Mesothelial cell of epicardium (in vitro differentiated cells): ENCODE data around the gene VSIG10L. TPM values are rescaled to one million over a fixed set of nuclear protein-coding genes. Genes with fewer than 3 reads are reported as not detected.

Source experiments
- DNase-seq, 2 experiments: peaks; one replicate each; pipeline ENCODE4 v3.0.0; 2021; ENCODE audit warnings: low spot score in 2 of 2; ENCODE audit not compliant: unreplicated experiment in 2 of 2
- H3K27ac Mint-ChIP-seq: 2 replicates; pipeline ENCODE4 v1.8.0; 2021; ENCODE audit warnings: mixed read lengths
- H3K27me3 Mint-ChIP-seq: 2 replicates; pipeline ENCODE4 v1.8.0; 2021; ENCODE audit warnings: low read depth, mixed read lengths
- H3K36me3 Mint-ChIP-seq: 2 replicates; pipeline ENCODE4 v1.8.0; 2021; ENCODE audit warnings: mixed read lengths
- H3K4me1 Mint-ChIP-seq: 2 replicates; pipeline ENCODE4 v1.8.0; 2021; ENCODE audit warnings: mixed read lengths
- H3K4me3 Mint-ChIP-seq: 2 replicates; pipeline ENCODE4 v1.8.0; 2021; ENCODE audit warnings: mild to moderate bottlenecking, moderate library complexity, mixed read lengths
- H3K9me3 Mint-ChIP-seq: 2 replicates; pipeline ENCODE4 v1.8.0; 2021; ENCODE audit warnings: mixed read lengths
- total RNA-seq: library from RNA; stranded (reverse); gene quantifications from 3 replicates; pipeline ENCODE4 v1.2.1, GENCODE V29; 2021
- TF ChIP-seq, protein P1 (sequence below): fragments of 200-600 bp; sonication (generic); IDR thresholded peaks from one replicate; pipeline ENCODE4 v1.5.0; 2021; ENCODE audit warnings: antibody characterized with exemption; ENCODE audit not compliant: unreplicated experiment

Gene VSIG10L
- total RNA-seq, 1 donor from 2014 or later = 8.9 TPM

DNA sequence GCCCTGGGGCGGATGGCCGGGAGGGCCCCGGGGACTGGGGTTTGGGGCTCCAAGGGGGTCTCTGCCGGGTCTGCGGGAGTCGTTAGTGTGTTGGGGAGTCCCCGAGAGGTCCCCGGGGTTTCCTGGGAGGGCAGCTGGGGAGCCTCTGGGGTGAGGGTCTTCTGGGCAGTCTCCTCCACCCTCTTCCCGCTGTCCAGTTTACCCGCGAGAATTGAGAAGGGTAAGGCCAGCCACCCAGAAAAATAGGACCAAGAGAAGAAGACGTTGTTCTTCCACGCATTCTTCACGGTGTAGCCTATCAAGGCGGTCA, 25.3 kb upstream of the VSIG10L start:
- DNase-seq = peak in 1 of 2 experiments; percentile 63
- TF ChIP-seq, protein P1, sequence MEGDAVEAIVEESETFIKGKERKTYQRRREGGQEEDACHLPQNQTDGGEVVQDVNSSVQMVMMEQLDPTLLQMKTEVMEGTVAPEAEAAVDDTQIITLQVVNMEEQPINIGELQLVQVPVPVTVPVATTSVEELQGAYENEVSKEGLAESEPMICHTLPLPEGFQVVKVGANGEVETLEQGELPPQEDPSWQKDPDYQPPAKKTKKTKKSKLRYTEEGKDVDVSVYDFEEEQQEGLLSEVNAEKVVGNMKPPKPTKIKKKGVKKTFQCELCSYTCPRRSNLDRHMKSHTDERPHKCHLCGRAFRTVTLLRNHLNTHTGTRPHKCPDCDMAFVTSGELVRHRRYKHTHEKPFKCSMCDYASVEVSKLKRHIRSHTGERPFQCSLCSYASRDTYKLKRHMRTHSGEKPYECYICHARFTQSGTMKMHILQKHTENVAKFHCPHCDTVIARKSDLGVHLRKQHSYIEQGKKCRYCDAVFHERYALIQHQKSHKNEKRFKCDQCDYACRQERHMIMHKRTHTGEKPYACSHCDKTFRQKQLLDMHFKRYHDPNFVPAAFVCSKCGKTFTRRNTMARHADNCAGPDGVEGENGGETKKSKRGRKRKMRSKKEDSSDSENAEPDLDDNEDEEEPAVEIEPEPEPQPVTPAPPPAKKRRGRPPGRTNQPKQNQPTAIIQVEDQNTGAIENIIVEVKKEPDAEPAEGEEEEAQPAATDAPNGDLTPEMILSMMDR = no peak
- Mint-ChIP-seq H3K27me3 (peaks cover 14% of the 10 kb centered on the region), H3K27ac (peak overlapping the region; percentile 96), H3K4me1 (peaks cover 29% of the 10 kb centered on the region), H3K9me3 (no peaks in the 10 kb centered on the region), H3K36me3 (no peaks in the 10 kb centered on the region), H3K4me3 (peak overlapping the region; percentile 85)

DNA sequence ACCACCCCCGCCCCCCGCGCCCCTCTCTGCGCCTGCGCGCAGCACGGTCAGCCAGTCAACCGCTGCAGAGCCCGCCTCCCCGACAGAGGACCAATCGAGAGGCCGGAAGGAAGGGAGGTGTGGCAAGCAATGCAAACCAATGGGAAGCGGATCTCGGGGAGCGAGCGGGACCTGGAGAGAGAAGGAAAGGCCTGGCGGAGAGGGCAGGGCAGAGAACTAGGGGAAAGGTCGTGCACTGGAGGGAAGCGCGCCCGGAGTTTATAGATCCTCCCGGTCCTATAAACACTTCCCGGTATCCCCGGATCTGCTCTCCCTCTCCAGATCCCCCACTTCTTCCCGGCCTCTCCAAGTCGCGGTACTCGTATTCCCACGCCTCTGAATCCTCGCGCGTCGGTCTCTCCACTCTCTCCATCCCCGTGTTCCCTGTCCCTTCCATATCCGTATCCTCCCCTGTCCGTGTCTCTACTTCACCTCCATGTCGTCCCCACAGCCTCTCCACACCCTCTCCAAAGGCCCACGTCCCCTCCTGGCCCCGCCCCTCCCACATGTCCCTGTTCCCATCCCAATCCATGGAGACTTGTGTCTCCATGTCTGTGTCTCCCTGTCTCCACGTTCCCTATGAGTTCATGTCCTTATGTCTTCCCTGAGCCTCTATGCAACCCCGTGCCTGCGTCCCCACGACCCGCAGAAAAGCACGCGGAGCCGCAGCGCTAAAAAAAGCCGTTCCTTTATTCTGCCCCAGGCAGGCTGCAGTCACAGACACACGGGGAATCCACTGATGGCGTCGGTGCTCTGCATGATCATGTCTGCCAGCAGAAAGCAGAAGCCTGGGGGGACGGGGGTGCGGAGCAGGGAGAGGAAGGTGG, 24.7 kb upstream of the VSIG10L start:
- H3K36me3 Mint-ChIP-seq = no peaks in the 10 kb centered on the region
- H3K27me3 Mint-ChIP-seq = peaks cover 9% of the 10 kb centered on the region
- H3K4me3 Mint-ChIP-seq = peak overlapping the region; percentile 85
- DNase-seq = peak; percentile 92 to 93
- TF ChIP-seq, protein P1 = no peak
- peaks cover 29% of the 10 kb centered on the region for H3K4me1 Mint-ChIP-seq
- peak overlapping the region; percentile 96 for H3K27ac Mint-ChIP-seq
- no peaks in the 10 kb centered on the region for H3K9me3 Mint-ChIP-seq

DNA sequence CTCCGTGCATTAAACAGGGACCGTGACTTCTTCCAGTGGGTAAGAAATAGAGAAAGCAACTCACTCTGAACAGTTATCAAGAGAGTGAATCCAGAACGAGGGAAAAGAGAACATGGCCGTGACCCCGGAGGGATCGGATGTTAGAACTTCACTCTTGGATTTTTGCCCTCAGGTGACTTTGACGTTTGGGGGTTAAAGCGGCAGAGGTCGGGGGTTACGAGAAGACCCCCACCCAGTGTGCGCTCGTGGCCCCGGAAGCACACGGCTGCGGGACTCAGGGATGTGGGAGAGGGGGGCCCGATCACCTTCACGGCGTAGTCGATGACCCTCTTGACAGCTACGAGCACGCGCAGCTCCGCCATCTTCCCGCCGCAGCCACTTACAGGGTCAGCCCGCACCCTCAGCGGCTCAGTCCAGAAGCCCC, 24.0 kb upstream of the VSIG10L start, which contains the start of gene ETFB:
Gene ETFB, minus strand, starts transcription at position 424 of the 424 bp plus-strand sequence. Its CDS starts 62 bp downstream, at position 362.
- Mint-ChIP-seq H3K9me3 (no peaks in the 10 kb centered on the region), H3K36me3 (no peaks in the 10 kb centered on the region), H3K27me3 (peaks cover 3% of the 10 kb centered on the region), H3K27ac (peak within 1 kb of the TSS; percentile 96), H3K4me3 (peak within 1 kb of the TSS; percentile 85), H3K4me1 (peaks cover 29% of the 10 kb centered on the region)
- no peak for DNase-seq
- TF ChIP-seq, protein P1 = no peak

DNA sequence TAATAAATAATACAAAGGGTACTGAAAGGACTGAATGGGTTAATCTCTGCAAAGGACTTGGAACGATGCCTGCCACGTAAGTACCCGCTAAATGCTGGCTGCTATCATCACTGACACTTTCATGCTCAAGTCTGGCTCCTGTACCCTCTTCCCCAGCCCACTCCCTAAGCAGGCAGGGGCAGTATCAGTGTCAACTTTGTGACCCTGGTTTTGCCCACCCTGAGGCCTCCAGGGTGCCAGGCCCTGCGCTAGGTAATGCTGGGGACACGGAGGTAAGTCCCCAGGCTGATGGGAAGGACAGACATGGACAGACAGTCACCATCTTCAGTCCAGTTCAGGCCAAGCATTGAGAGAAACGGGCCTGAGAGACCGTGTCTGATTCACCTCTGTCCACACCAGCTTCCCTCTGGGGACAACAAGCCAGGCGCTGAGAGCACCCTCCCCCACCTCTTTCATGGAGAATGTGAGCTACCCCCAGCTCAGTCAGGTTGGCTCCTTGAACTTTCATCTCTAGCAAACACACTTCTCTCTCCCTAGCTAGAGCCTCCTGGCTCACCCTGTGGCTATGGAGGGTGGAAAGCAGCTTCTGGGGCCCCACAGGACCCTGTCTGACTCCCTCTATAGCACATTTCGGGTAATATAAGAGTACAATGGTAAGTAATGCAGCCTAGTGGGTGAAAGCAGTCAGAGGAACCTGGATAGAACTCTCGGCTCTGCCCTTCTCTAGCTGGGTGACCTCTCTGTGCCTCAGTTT, 23.4 kb upstream of the VSIG10L start:
- no peak for DNase-seq
- Mint-ChIP-seq H3K36me3 (no peaks in the 10 kb centered on the region), H3K4me3 (peak overlapping the region; percentile 85), H3K4me1 (peaks cover 29% of the 10 kb centered on the region), H3K27me3 (peaks cover 2% of the 10 kb centered on the region), H3K9me3 (no peaks in the 10 kb centered on the region), H3K27ac (peak overlapping the region; percentile 91)
- TF ChIP-seq, protein P1 = no peak

DNA sequence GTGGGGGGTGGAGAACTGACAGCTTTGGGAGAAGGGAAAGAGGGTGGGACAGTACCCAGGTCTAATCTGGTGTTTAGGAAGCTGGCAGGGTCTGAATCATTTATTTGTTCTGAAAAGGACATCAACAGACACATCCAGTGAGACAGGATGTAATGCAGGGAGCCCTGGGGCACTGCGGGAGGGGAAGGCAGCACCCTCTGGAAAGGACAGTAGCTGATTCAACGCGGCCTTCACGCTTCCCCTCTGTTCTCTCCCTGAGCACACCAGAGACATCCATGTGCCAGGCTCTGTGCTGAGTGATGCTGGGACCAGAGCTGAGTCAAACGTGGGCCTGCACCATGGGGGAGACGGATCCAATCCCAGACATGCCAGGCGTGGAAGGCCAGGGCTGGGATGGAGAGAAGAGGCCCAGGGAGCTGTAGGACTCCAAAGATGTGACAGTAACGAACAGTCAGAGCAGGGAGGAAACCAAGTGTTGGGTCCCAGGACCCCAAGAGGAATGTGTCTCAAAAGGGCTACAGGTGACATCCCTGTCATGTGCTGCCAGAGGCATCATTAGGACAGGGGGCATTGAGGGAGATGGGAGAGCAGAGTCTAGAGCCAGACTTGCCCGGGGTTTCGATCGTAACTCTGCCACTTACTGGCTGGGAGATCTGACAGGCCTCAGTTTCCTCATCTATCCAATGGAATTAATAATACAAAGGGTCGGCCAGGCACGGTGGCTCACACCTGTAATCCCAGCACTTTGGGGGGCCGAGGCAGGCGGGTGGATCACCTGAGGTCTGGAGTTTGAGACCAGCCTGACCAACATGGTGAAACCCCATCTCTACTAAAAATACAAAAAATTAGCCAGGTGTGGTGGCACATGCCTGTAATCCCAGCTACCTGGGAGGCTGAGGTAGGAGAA, 22.5 kb upstream of the VSIG10L start:
- peak overlapping the region; percentile 38 for H3K4me3 Mint-ChIP-seq
- no peaks in the 10 kb centered on the region for H3K36me3 Mint-ChIP-seq
- no peaks in the 10 kb centered on the region for H3K27me3 Mint-ChIP-seq
- TF ChIP-seq, protein P1 = no peak
- H3K4me1 Mint-ChIP-seq = peaks cover 30% of the 10 kb centered on the region
- no peak for DNase-seq
- H3K27ac Mint-ChIP-seq = peak overlapping the region; percentile 34
- H3K9me3 Mint-ChIP-seq = no peaks in the 10 kb centered on the region
